ENCODE data around the gene NEURL1.

- TF ChIP-seq ZNF274 (IDR thresholded peaks at IDR 0.05; ENCODE audit: low read depth, low read length) (no peak), YY1 (IDR thresholded peaks at IDR 0.05; ENCODE audit: insufficient read depth, insufficient read length) (no peak), SUZ12 (IDR thresholded peaks at IDR 0.05; ENCODE audit: extremely low read depth, insufficient read depth, insufficient read length) (no peak)
Observed at GRCh38 chr10:103554488-103555324, 61.2 kb downstream of the NEURL1 start.
